IPS-15b (cell line): ENCODE results near the gene ZBTB16.

Experiments used
- H3K27me3 ChIP-seq: one replicate; pipeline ENCODE4 v1.6.1; 2013; ENCODE audit warnings: low read length; ENCODE audit not compliant: control insufficient read depth, insufficient read depth
- H3K36me3 ChIP-seq: one replicate; pipeline ENCODE4 v1.6.1; 2013; ENCODE audit warnings: low read length; ENCODE audit not compliant: control insufficient read depth, insufficient read depth
- H3K4me1 ChIP-seq: one replicate; pipeline ENCODE4 v1.6.1; 2013; ENCODE audit warnings: mild to moderate bottlenecking, low read length; ENCODE audit not compliant: control insufficient read depth, insufficient read depth
- H3K4me3 ChIP-seq: one replicate; pipeline ENCODE4 v1.5.1; 2013; ENCODE audit warnings: low read depth, low read length
- H3K9ac ChIP-seq: one replicate; pipeline ENCODE4 v1.6.1; 2013; ENCODE audit warnings: low read depth, mild to moderate bottlenecking, low read length
- H3K9me3 ChIP-seq: one replicate; pipeline ENCODE4 v1.6.1; 2013; ENCODE audit warnings: mild to moderate bottlenecking, low read length; ENCODE audit not compliant: control insufficient read depth, insufficient read depth

The ZBTB16 gene

GRCh38 chr11:114059278-114059983, at the start of gene ZBTB16:
ZBTB16 (plus strand) TSS chr11:114059711; CDS start chr11:114063301, 3,590 bp downstream.
- Histone ChIP-seq H3K9me3 (no peaks in the 10 kb centered on the region), H3K36me3 (no peaks in the 10 kb centered on the region), H3K9ac (no peak within 1 kb of the TSS), H3K27me3 (peaks cover 87% of the 10 kb centered on the region), H3K4me3 (peak within 1 kb of the TSS; percentile 70), H3K4me1 (peaks cover 10% of the 10 kb centered on the region)

- Histone ChIP-seq H3K9me3 (no peaks in the 10 kb centered on the region), H3K4me1 (no peaks in the 10 kb centered on the region), H3K36me3 (no peaks in the 10 kb centered on the region), H3K9ac (no peak overlapping the region), H3K4me3 (no peak overlapping the region), H3K27me3 (no peaks in the 10 kb centered on the region)
Observed at GRCh38 chr11:114010931-114011330, 48.6 kb upstream of the ZBTB16 start.

GRCh38 chr11:114011443-114011842, 48.1 kb upstream of the ZBTB16 start:
- Histone ChIP-seq H3K27me3 (no peaks in the 10 kb centered on the region), H3K36me3 (no peaks in the 10 kb centered on the region), H3K9ac (no peak overlapping the region), H3K9me3 (no peaks in the 10 kb centered on the region), H3K4me3 (no peak overlapping the region), H3K4me1 (no peaks in the 10 kb centered on the region)

GRCh38 chr11:114015117-114015516, 44.4 kb upstream of the ZBTB16 start:
- no peak overlapping the region for H3K4me3 ChIP-seq
- no peaks in the 10 kb centered on the region for H3K27me3 ChIP-seq
- no peaks in the 10 kb centered on the region for H3K4me1 ChIP-seq
- H3K36me3 ChIP-seq = no peaks in the 10 kb centered on the region
- H3K9me3 ChIP-seq = no peaks in the 10 kb centered on the region
- H3K9ac ChIP-seq = no peak overlapping the region

- H3K4me1 ChIP-seq = no peaks in the 10 kb centered on the region
- H3K4me3 ChIP-seq = no peak overlapping the region
- no peak overlapping the region for H3K9ac ChIP-seq
- no peaks in the 10 kb centered on the region for H3K36me3 ChIP-seq
- no peaks in the 10 kb centered on the region for H3K9me3 ChIP-seq
- no peaks in the 10 kb centered on the region for H3K27me3 ChIP-seq
Observed at GRCh38 chr11:114016986-114017385, 42.5 kb upstream of the ZBTB16 start.

GRCh38 chr11:114017723-114018122, 41.8 kb upstream of the ZBTB16 start:
- H3K4me3 ChIP-seq = no peak overlapping the region
- no peak overlapping the region for H3K9ac ChIP-seq
- H3K36me3 ChIP-seq = no peaks in the 10 kb centered on the region
- no peaks in the 10 kb centered on the region for H3K4me1 ChIP-seq
- H3K27me3 ChIP-seq = no peaks in the 10 kb centered on the region
- no peaks in the 10 kb centered on the region for H3K9me3 ChIP-seq

GRCh38 chr11:114019046-114019445, 40.5 kb upstream of the ZBTB16 start:
- Histone ChIP-seq H3K9me3 (no peaks in the 10 kb centered on the region), H3K9ac (no peak overlapping the region), H3K4me3 (no peak overlapping the region), H3K27me3 (no peaks in the 10 kb centered on the region), H3K4me1 (no peaks in the 10 kb centered on the region), H3K36me3 (no peaks in the 10 kb centered on the region)

GRCh38 chr11:114019574-114019973, 39.9 kb upstream of the ZBTB16 start:
- H3K4me3 ChIP-seq = no peak overlapping the region
- H3K36me3 ChIP-seq = no peaks in the 10 kb centered on the region
- H3K9me3 ChIP-seq = no peaks in the 10 kb centered on the region
- no peaks in the 10 kb centered on the region for H3K4me1 ChIP-seq
- H3K9ac ChIP-seq = no peak overlapping the region
- H3K27me3 ChIP-seq = no peaks in the 10 kb centered on the region

GRCh38 chr11:114025329-114025907, 34.1 kb upstream of the ZBTB16 start:
- H3K4me1 ChIP-seq = peaks cover 2% of the 10 kb centered on the region
- no peak overlapping the region for H3K4me3 ChIP-seq
- no peak overlapping the region for H3K9ac ChIP-seq
- H3K36me3 ChIP-seq = no peaks in the 10 kb centered on the region
- no peaks in the 10 kb centered on the region for H3K9me3 ChIP-seq
- H3K27me3 ChIP-seq = no peaks in the 10 kb centered on the region

GRCh38 chr11:114026355-114026754, 33.2 kb upstream of the ZBTB16 start:
- Histone ChIP-seq H3K9ac (no peak overlapping the region), H3K9me3 (no peaks in the 10 kb centered on the region), H3K27me3 (no peaks in the 10 kb centered on the region)

GRCh38 chr11:114027391-114027790, 32.1 kb upstream of the ZBTB16 start:
- Histone ChIP-seq H3K4me1 (peaks cover 2% of the 10 kb centered on the region), H3K9ac (no peak overlapping the region), H3K27me3 (no peaks in the 10 kb centered on the region), H3K9me3 (no peaks in the 10 kb centered on the region), H3K4me3 (no peak overlapping the region), H3K36me3 (no peaks in the 10 kb centered on the region)

More at GRCh38 chr11:114026355-114026754, 33.2 kb upstream of the ZBTB16 start:
- Histone ChIP-seq H3K4me1 (peaks cover 2% of the 10 kb centered on the region), H3K36me3 (no peaks in the 10 kb centered on the region), H3K4me3 (no peak overlapping the region)

- H3K36me3 ChIP-seq = no peaks in the 10 kb centered on the region
- no peak overlapping the region for H3K4me3 ChIP-seq
- H3K27me3 ChIP-seq = no peaks in the 10 kb centered on the region
- no peaks in the 10 kb centered on the region for H3K9me3 ChIP-seq
- H3K9ac ChIP-seq = no peak overlapping the region
- peaks cover 2% of the 10 kb centered on the region for H3K4me1 ChIP-seq
Observed at GRCh38 chr11:114027926-114028325, 31.6 kb upstream of the ZBTB16 start.
